ENCODE measurements around the gene CCR7. TPM values are rescaled to one million over a fixed set of nuclear protein-coding genes. Genes with fewer than 3 reads are reported as not detected.

Gene CCR7
- total and polyA plus RNA-seq, 2 of the 8 experiments (the other 6 are each of a cell fraction or from before 2014, with no cell fraction given): 0.12 to 0.17 TPM

- Histone ChIP-seq H2BK120ac (replicated peaks; ENCODE audit: low read depth, low read length) (no peak overlapping the region), H3K4ac (replicated peaks; ENCODE audit: insufficient read length, low read depth, low read length) (no peak overlapping the region), H4K5ac (ENCODE audit: insufficient read length, low read depth, low read length) (peak overlapping the region; percentile 24), H3K56ac (replicated peaks; ENCODE audit: insufficient read length, low read depth, low read length) (no peak overlapping the region), H4K20me1 (replicated peaks in 1 of 2; ENCODE audit: control insufficient read depth in 1 of 2, insufficient read depth in 2 of 2, low read length in 2 of 2) (no peaks in the 10 kb centered on the region), H3K79me2 (ENCODE audit: control insufficient read depth in 1 of 2, insufficient read depth in 2 of 2, low read length in 2 of 2) (no peaks in the 10 kb centered on the region), H3K18ac (ENCODE audit: extremely low read depth, low read length) (peak overlapping the region; percentile 90), H3K23ac (ENCODE audit: insufficient read length) (no peak overlapping the region), H4K8ac (ENCODE audit: extremely low read depth, insufficient read depth, low read length) (no peak overlapping the region; the same call in 1 of the 2 replicates), H3K23me2 (ENCODE audit: low read depth, low read length) (no peaks in the 10 kb centered on the region; the same call in 1 of the 2 replicates), H2BK12ac (ENCODE audit: low read depth, low read length) (peak overlapping the region; percentile 93; the same call in 1 of the 2 replicates), H3K9me3 (ENCODE audit: insufficient read depth in 2 of 2, low read depth in 1 of 2, low read length in 1 of 2) (no peaks in the 10 kb centered on the region), H3K79me1 (ENCODE audit: low read depth, low read length) (no peaks in the 10 kb centered on the region), H2AK5ac (ENCODE audit: low read depth, low read length) (no peak overlapping the region), H2BK15ac (ENCODE audit: low read length) (peak overlapping the region; percentile 92; the same call in 1 of the 2 replicates), H3K36me3 (ENCODE audit: control insufficient read depth in 2 of 4, insufficient read depth in 4 of 4, low read length in 3 of 4) (no peaks in the 10 kb centered on the region), H3K4me1 (replicated peaks in 1 of 4; ENCODE audit: control insufficient read depth in 3 of 4, insufficient read depth in 4 of 4, low read length in 3 of 4) (peaks cover 3 to 11% (median 5%) of the 10 kb centered on the region in 4 experiments; a peak in 5 of 7 replicates), H3K27ac (ENCODE audit: low read depth, low read length) (no peak overlapping the region), H3K4me3 (ENCODE audit: extremely low read depth in 1 of 4, insufficient read depth in 2 of 4, low read depth in 3 of 4, low read length in 4 of 4) (no peak overlapping the region), H3K4me2 (ENCODE audit: insufficient read depth in 1 of 2, low read depth in 2 of 2, low read length in 2 of 2) (peak overlapping the region in 1 of 2 experiments; percentile 48; a peak in 1 of 4 replicates), H2BK20ac (ENCODE audit: low read length) (peak overlapping the region; percentile 51; the same call in 1 of the 2 replicates), H3K14ac (ENCODE audit: insufficient read length) (no peak overlapping the region), H3K27me3 (replicated peaks in 1 of 4; ENCODE audit: control insufficient read depth in 3 of 4, extremely low read depth in 1 of 4, insufficient read depth in 3 of 4, low read length in 3 of 4) (no peaks in the 10 kb centered on the region), H2AFZ (ENCODE audit: low read length) (no peak overlapping the region), H4K91ac (replicated peaks; ENCODE audit: insufficient read length, low read length) (peak overlapping the region; percentile 71), H3K9ac (replicated peaks in 1 of 4; ENCODE audit: extremely low read depth in 1 of 4, low read depth in 3 of 4, low read length in 3 of 4) (no peak overlapping the region), H2BK5ac (ENCODE audit: low read depth, low read length) (no peak overlapping the region; the same call in 1 of the 2 replicates)
- FAIRE-seq (no peak), DNase-seq (ENCODE audit: low read depth in 1 of 2, low spot score in 2 of 2) (no peak)
- no peak for TF ChIP-seq YY1 (IDR thresholded peaks at IDR 0.05; ENCODE audit: low read depth, low read length)
- no peak for TF ChIP-seq FOSL1 (IDR thresholded peaks at IDR 0.05; ENCODE audit: insufficient read depth, low read depth, low read length)
- TF ChIP-seq CHD1 (IDR thresholded peaks at IDR 0.05; ENCODE audit: low read depth, low read length): no peak
- no peak for TF ChIP-seq MAX (IDR thresholded peaks at IDR 0.05)
- no peak for TF ChIP-seq TAF7 (optimal IDR thresholded peaks at IDR 0.05; ENCODE audit: borderline replicate concordance, low read depth, low read length)
- no peak for TF ChIP-seq CBX8 (IDR thresholded peaks at IDR 0.05; ENCODE audit: borderline replicate concordance, low read depth, low read length)
- TF ChIP-seq SIRT6 (IDR thresholded peaks at IDR 0.05; ENCODE audit: low read length): no peak
- TF ChIP-seq GTF2F1 (IDR thresholded peaks at IDR 0.05; ENCODE audit: borderline replicate concordance, low read depth, low read length): no peak
- POLR2A ChIA-PET (ENCODE audit: partially characterized antibody): interaction anchor here (1.2 to 1.4 kb wide), 2 partner anchors 19 to 25 kb away, joined by 3 to 4 read pairs; no protein-coding TSS in a partner anchor
- CTCF ChIA-PET (ENCODE audit: partially characterized antibody): no interaction called here
- 84% methylated on average over 10 of the region's 10 CpGs; no CpG with 5 or more reads in 1 of the 2 experiments for WGBS, 2 experiments (ENCODE audit: extremely low coverage in 1 of 2, insufficient coverage in 1 of 2, insufficient read length in 1 of 2, insufficient replicate concordance in 2 of 2, low coverage in 1 of 2, low lambda C conversion rate in 2 of 2, missing lambda C conversion rate in 1 of 2)
Measured at GRCh38 chr17:40509626-40510327, 55.5 kb downstream of the CCR7 start.
